ENCODE results near the gene SLC6A9. TPM values are rescaled to one million over a fixed set of nuclear protein-coding genes. Genes with fewer than 3 reads are reported as not detected.

Gene SLC6A9
- total RNA-seq, 1 donor from 2014 or later = 19.2 TPM

DNA sequence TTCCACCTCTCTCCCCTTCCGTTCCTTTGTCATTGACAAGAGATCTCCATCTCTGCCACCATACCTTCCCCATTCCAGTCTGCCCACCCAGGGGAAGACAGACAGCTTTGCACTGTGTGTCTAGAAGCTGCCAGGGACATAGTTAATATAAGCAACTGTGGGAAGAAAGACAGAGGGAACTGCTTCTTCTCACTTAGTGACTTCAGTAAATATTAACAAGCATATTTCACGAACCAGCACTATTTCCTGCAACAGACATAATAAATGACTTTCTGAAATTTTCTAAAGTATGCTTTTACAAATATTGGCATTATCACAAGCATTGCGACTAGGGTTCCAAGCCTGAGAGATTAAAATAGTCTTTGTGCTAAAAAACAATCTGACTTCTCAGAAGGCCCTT is 43.2 kb upstream of the SLC6A9 start:
- no peaks in the 10 kb centered on the region for H3K36me3 ChIP-seq
- H3K27ac ChIP-seq = no peak overlapping the region
- H3K9me3 ChIP-seq = no peaks in the 10 kb centered on the region
- H3K4me1 ChIP-seq = peaks cover 7% of the 10 kb centered on the region
- no peak for DNase-seq
- TF ChIP-seq, protein P1, sequence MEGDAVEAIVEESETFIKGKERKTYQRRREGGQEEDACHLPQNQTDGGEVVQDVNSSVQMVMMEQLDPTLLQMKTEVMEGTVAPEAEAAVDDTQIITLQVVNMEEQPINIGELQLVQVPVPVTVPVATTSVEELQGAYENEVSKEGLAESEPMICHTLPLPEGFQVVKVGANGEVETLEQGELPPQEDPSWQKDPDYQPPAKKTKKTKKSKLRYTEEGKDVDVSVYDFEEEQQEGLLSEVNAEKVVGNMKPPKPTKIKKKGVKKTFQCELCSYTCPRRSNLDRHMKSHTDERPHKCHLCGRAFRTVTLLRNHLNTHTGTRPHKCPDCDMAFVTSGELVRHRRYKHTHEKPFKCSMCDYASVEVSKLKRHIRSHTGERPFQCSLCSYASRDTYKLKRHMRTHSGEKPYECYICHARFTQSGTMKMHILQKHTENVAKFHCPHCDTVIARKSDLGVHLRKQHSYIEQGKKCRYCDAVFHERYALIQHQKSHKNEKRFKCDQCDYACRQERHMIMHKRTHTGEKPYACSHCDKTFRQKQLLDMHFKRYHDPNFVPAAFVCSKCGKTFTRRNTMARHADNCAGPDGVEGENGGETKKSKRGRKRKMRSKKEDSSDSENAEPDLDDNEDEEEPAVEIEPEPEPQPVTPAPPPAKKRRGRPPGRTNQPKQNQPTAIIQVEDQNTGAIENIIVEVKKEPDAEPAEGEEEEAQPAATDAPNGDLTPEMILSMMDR (IDR thresholded peaks at IDR 0.05) = no peak
- H3K27me3 ChIP-seq = no peaks in the 10 kb centered on the region
- H3K4me3 ChIP-seq = no peak overlapping the region
- intact Hi-C loops (cut with DNase I) = no loop called here
- peak; percentile 49 for ATAC-seq

DNA sequence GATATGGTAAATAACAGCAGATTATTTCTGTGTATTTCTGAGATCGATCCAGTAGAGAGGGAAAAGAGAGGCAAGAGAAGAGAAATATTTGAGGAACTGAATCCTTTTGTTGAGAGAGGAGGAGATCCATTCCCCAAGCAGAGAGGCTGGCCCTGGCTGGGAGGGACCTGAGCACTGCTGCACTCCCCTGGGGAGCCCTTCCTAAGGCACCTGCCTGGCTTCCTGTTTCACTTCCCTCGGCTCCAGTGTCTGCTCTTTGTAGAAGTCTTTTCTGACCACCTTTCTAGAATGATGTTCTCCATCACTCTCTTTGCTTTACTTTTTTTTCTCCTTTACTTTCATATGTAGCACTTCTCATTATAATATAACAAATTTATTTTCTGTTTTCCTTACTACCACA is 42.3 kb upstream of the SLC6A9 start:
- no peak for ATAC-seq
- intact Hi-C loops (cut with DNase I) = no loop called here
- H3K36me3 ChIP-seq = no peaks in the 10 kb centered on the region

DNA sequence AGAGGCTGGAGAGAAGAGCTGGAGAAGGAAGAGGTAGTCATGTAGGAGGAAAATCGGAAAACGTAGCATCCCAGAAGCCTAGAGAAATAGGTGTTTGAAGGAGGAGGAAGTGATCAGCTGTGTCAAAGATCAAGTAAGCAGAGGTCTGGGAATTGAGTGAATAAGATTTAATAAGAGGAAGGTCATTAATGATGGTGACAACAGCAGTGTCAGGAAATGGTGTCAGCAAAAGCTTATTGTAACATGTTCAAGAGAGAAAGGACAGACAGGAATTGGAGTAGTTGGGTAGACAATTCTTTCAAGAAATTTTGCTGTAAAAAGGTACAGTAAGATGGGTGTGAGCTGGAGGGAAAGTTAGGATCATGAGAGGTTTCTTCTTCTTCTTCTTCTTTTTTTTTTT is 41.6 kb upstream of the SLC6A9 start:
- no peak for DNase-seq
- H3K27me3 ChIP-seq = no peaks in the 10 kb centered on the region
- no peaks in the 10 kb centered on the region for H3K9me3 ChIP-seq
- H3K27ac ChIP-seq = no peak overlapping the region
- H3K4me1 ChIP-seq = peaks cover 18% of the 10 kb centered on the region
- ATAC-seq = no peak
- no peak overlapping the region for H3K4me3 ChIP-seq
- H3K36me3 ChIP-seq = no peaks in the 10 kb centered on the region
- TF ChIP-seq, protein P1 (IDR thresholded peaks at IDR 0.05) = no peak
- intact Hi-C loops (cut with DNase I) = no loop called here

More for the DNA sequence above, 42.3 kb upstream of the SLC6A9 start:
- H3K9me3 ChIP-seq = no peaks in the 10 kb centered on the region
- H3K27me3 ChIP-seq = no peaks in the 10 kb centered on the region
- TF ChIP-seq, protein P1 (IDR thresholded peaks at IDR 0.05) = no peak
- no peak for DNase-seq
- H3K4me1 ChIP-seq = peaks cover 12% of the 10 kb centered on the region
- no peak overlapping the region for H3K27ac ChIP-seq
- H3K4me3 ChIP-seq = no peak overlapping the region

DNA sequence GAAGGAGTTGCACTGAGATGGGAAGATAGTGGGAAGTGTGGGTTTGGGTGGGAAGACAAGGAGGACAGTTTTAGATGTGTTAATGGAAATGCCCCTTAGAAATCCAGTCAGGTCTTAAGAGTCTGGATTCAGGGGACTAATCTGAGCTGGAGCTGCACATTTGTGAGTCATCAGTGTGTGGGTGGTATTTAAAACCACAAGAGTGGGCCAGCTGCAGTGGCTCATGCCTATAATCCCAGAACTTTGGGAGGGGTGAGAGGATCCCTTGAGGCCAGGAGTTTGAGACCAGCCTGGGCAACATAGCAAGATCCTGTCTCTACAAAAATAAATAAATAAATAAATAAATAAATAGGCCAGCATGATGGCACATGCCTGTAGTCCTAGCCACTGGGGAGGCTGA is 40.9 kb upstream of the SLC6A9 start:
- Histone ChIP-seq H3K4me1 (peaks cover 22% of the 10 kb centered on the region), H3K27ac (no peak overlapping the region), H3K36me3 (no peaks in the 10 kb centered on the region), H3K4me3 (no peak overlapping the region), H3K27me3 (no peaks in the 10 kb centered on the region), H3K9me3 (no peaks in the 10 kb centered on the region)
- peak; percentile 29 for ATAC-seq
- TF ChIP-seq, protein P1 (IDR thresholded peaks at IDR 0.05) = no peak
- intact Hi-C loops (cut with DNase I) = no loop called here
- no peak for DNase-seq

GRCh38 chr1:44071461-44071860 is 40.2 kb upstream of the SLC6A9 start:
- H3K4me1 ChIP-seq = peaks cover 22% of the 10 kb centered on the region
- no peak overlapping the region for H3K27ac ChIP-seq
- DNase-seq = no peak
- no peaks in the 10 kb centered on the region for H3K9me3 ChIP-seq
- no peaks in the 10 kb centered on the region for H3K36me3 ChIP-seq
- ATAC-seq = no peak
- intact Hi-C loops (cut with DNase I) = no loop called here
- TF ChIP-seq, protein P1 (IDR thresholded peaks at IDR 0.05) = no peak
- H3K27me3 ChIP-seq = no peaks in the 10 kb centered on the region
- no peak overlapping the region for H3K4me3 ChIP-seq

- no peak overlapping the region for H3K4me3 ChIP-seq
- no peaks in the 10 kb centered on the region for H3K27me3 ChIP-seq
- ATAC-seq (peak; percentile 88), DNase-seq (peak; percentile 67)
- TF ChIP-seq, protein P1 (IDR thresholded peaks at IDR 0.05) = no peak
- peaks cover 17% of the 10 kb centered on the region for H3K4me1 ChIP-seq
- intact Hi-C loops (cut with DNase I) = no loop called here
- no peaks in the 10 kb centered on the region for H3K9me3 ChIP-seq
- peak overlapping the region; percentile 58 for H3K27ac ChIP-seq
- no peaks in the 10 kb centered on the region for H3K36me3 ChIP-seq
Measured at GRCh38 chr1:44068442-44068921, 37.2 kb upstream of the SLC6A9 start.

Data from upper lobe of right lung (tissue), 1 donor.